ENCODE data around the gene C1QTNF6. TPM values are rescaled to one million over a fixed set of nuclear protein-coding genes. Genes with fewer than 3 reads are reported as not detected.

The C1QTNF6 gene
- total RNA-seq, 6 experiments from 2014 or later: 3.3 to 5.0 (median 4.0) TPM

DNA sequence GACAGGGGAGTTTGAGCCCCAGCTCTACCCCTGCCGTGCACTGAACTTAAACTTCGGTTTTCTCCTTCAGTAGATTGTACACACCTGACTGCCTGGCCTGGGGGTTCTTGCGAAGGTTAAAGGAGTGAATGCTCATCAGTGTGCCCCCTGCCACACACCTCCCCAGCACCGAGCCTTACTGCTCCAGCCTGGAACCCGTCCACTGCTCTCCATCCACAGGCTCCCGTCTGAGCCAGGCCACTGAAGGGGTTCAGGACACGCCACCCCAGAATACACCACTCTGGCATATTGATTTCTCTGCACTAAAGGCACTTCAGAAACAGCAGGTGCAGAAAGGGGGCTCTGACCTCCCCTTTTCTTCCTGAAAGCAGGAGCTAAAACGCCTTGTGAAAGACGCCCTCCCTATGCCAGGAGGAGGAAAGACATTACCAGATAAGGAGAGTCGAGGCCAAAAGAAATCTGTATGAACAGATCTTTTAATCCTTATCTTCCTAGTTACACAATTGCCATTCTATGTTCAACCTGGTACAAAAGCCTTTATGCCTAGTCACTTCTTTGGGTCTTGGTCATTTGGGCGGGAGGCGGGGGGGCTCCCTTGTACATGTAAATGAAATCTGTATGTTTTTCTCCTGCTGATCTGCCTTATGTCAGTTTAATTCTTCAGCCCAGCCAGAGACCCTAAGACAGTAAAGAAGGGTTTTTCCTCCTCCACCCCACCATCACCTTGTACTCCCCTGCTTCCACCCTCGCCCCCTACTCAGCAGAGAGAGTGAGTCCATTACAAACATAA is 26.1 kb upstream of the C1QTNF6 start:
- Mint-ChIP-seq H3K27me3 (ENCODE audit: insufficient read depth) (peaks cover 45% of the 10 kb centered on the region), H3K4me1 (ENCODE audit: low read depth) (peaks cover 6% of the 10 kb centered on the region; the same call in 1 of the 2 replicates), H3K9me3 (no peaks in the 10 kb centered on the region), H3K27ac (no peak overlapping the region), H3K36me3 (ENCODE audit: low read depth) (no peaks in the 10 kb centered on the region), H3K4me3 (no peak overlapping the region)
- TF ChIP-seq, protein P1, sequence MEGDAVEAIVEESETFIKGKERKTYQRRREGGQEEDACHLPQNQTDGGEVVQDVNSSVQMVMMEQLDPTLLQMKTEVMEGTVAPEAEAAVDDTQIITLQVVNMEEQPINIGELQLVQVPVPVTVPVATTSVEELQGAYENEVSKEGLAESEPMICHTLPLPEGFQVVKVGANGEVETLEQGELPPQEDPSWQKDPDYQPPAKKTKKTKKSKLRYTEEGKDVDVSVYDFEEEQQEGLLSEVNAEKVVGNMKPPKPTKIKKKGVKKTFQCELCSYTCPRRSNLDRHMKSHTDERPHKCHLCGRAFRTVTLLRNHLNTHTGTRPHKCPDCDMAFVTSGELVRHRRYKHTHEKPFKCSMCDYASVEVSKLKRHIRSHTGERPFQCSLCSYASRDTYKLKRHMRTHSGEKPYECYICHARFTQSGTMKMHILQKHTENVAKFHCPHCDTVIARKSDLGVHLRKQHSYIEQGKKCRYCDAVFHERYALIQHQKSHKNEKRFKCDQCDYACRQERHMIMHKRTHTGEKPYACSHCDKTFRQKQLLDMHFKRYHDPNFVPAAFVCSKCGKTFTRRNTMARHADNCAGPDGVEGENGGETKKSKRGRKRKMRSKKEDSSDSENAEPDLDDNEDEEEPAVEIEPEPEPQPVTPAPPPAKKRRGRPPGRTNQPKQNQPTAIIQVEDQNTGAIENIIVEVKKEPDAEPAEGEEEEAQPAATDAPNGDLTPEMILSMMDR (IDR thresholded peaks at IDR 0.05): no peak
- no peak for DNase-seq

DNA sequence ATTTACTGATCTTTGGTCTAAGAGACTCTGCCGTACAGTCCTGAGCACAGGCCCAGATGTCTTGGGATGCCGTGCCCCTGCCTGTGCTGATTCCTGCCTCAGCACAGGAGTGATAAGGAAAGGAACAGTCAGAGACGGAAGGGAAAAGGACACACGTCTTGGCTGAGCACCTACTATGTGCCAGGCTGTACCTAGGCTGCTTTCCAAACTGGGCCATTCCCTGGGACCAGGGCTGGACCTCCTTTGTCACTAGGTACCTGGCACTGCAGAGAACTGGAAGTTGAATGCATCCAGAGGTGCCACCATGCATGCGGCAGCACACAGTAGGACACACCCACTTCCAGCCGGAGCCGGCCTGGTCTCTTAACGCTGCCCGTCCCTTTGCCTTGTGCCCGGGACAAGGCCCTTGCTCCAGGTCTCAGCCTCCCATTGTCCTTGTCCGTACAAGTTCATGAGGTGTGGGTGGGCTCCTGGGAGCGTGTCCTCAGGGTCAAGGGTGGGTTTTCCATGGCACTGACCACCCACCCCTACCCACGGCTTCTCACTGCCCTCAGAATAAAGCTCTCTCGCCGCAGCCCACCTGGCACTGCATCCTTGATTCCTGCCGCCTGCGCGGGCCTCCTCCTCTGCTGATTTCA is 25.3 kb upstream of the C1QTNF6 start:
- no peak for DNase-seq
- H3K4me3 Mint-ChIP-seq: no peak overlapping the region
- H3K27ac Mint-ChIP-seq: no peak overlapping the region
- no peaks in the 10 kb centered on the region for H3K9me3 Mint-ChIP-seq
- H3K36me3 Mint-ChIP-seq (ENCODE audit: low read depth): no peaks in the 10 kb centered on the region
- H3K27me3 Mint-ChIP-seq (ENCODE audit: insufficient read depth): peaks cover 44% of the 10 kb centered on the region
- TF ChIP-seq, protein P1 (IDR thresholded peaks at IDR 0.05): no peak
- H3K4me1 Mint-ChIP-seq (ENCODE audit: low read depth): peaks cover 6% of the 10 kb centered on the region; the same call in 1 of the 2 replicates

- TF ChIP-seq, protein P1 (IDR thresholded peaks at IDR 0.05): no peak
- Mint-ChIP-seq H3K9me3 (no peaks in the 10 kb centered on the region), H3K4me3 (no peak within 1 kb of the TSS), H3K4me1 (ENCODE audit: low read depth) (peaks cover 6% of the 10 kb centered on the region; the same call in 1 of the 2 replicates), H3K36me3 (ENCODE audit: low read depth) (no peaks in the 10 kb centered on the region), H3K27ac (no peak within 1 kb of the TSS), H3K27me3 (ENCODE audit: insufficient read depth) (peaks cover 38% of the 10 kb centered on the region)
- no peak for DNase-seq
These were observed 24.3 kb upstream of the C1QTNF6 start, which contains the start of gene SSTR3 for GRCh38 chr22:37212174-37212906. TSS of gene SSTR3 (minus strand) at chr22:37212477. CDS start at chr22:37207803, 4,674 bp downstream.

- no peak for DNase-seq
- H3K27ac Mint-ChIP-seq: no peak overlapping the region
- peaks cover 6% of the 10 kb centered on the region; the same call in 1 of the 2 replicates for H3K4me1 Mint-ChIP-seq (ENCODE audit: low read depth)
- H3K36me3 Mint-ChIP-seq (ENCODE audit: low read depth): no peaks in the 10 kb centered on the region
- peaks cover 38% of the 10 kb centered on the region for H3K27me3 Mint-ChIP-seq (ENCODE audit: insufficient read depth)
- H3K9me3 Mint-ChIP-seq: no peaks in the 10 kb centered on the region
- H3K4me3 Mint-ChIP-seq: no peak overlapping the region
- TF ChIP-seq, protein P1 (IDR thresholded peaks at IDR 0.05): no peak
These were observed 23.8 kb upstream of the C1QTNF6 start for GRCh38 chr22:37211866-37212173.

DNA sequence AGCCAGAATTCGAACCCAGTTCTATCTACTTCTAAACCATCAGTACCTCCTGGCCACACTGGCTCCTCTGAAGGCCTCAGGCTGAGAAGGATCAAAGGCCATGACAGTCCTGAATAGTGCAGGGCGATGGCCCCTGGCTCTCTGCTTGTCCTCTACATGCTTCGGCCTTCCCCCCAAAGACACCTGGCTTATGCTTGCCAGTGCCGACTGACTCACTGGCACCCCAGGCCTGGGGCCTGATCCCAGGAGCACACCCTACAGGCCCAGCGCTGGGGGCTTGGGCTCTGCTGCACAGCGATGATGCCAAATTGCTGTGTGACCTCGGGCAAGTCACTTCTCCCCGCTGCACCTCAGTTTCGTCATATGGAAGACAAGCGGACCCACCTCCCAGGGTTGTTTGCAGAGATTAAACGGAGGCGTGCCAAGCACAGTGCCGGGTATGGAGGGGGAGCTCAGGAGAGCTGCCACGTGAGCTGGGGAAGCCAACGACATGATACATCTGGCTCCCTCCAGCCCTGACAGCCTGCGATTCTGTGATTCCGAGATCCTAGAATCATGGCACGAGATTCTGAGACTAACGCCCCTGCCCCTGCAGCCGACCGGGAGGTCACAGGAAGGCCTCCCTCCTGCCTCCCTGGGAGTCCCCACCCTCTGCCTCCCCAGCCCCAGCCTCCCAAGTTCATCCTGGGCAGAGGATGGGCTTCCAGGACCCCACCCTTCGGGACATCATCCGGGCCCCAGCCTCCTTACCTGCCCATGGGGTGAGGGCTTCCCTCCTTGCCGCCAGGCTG is 23.2 kb upstream of the C1QTNF6 start:
- no peak overlapping the region for H3K27ac Mint-ChIP-seq

More for the DNA sequence above, 23.2 kb upstream of the C1QTNF6 start:
- Mint-ChIP-seq H3K36me3 (ENCODE audit: low read depth) (no peaks in the 10 kb centered on the region), H3K4me1 (ENCODE audit: low read depth) (peaks cover 6% of the 10 kb centered on the region; the same call in 1 of the 2 replicates), H3K4me3 (no peak overlapping the region), H3K27me3 (ENCODE audit: insufficient read depth) (peaks cover 33% of the 10 kb centered on the region), H3K9me3 (no peaks in the 10 kb centered on the region)
- TF ChIP-seq, protein P1 (IDR thresholded peaks at IDR 0.05): no peak
- DNase-seq: no peak
